RPMI7951 (cell line): ENCODE data around the gene RBFOX1. TPM values are rescaled to one million over a fixed set of nuclear protein-coding genes. Genes with fewer than 3 reads are reported as not detected.
"Not testable (repeated sequence)": the region's sequence is repeated elsewhere in the genome, so short reads cannot be mapped to it uniquely, and the experiment has no call there.

Experiments used
- DNase-seq: peaks from one replicate; pipeline ENCODE4 v3.0.0-alpha.2; 2012; ENCODE audit warnings: low read depth
- total RNA-seq: library from RNA; depleted of rRNA; stranded (reverse); fragments of >200 nt; shearing (Covaris generic); gene quantifications from 2 replicates; pipeline ENCODE4 v1.2.3, GENCODE V29; 2014

The RBFOX1 gene
- total RNA-seq, 1 experiment from 2014 or later: under 0.01 TPM

DNA sequence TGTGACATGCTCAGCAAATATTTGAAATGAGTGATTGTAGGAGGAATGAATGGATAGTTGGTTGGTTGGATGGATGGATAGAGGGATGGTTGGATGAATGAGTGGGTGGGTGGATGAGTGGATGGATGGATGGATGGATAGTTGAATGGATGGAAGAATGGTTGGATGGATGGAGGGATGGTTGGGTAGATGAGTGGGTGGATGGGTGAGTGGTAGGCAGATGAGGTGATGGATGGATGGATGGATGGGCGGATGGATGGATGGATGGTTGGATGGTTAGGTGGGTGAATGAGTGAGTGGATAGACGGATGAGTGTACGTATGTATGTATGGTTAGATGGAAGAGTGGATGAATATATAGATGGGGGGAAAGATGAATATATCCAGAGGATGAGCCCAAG is 137.7 kb downstream of the RBFOX1 start:
- DNase-seq: no peak

DNA sequence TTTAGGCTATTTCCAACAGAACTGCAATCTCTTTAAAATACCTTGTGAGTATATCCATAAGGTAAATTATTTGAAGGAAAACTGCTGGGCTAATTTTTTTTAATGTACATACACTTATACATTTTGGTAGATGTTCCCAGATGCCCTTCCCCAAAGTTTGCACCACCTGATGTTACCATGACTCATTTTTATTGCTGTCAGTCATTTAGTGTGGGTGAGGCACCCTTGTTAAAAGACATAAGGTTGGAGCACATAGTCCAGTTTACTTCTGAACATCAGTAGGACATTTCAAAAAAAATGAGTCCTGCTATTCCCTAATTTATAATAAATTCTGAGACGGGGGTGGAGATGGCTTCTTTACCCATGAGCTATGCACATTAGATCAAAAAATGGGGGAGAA is 138.6 kb downstream of the RBFOX1 start:
- DNase-seq: no peak

GRCh38 chr16:7482032-7482431 is 149.4 kb downstream of the RBFOX1 start:
- DNase-seq: no peak

DNA sequence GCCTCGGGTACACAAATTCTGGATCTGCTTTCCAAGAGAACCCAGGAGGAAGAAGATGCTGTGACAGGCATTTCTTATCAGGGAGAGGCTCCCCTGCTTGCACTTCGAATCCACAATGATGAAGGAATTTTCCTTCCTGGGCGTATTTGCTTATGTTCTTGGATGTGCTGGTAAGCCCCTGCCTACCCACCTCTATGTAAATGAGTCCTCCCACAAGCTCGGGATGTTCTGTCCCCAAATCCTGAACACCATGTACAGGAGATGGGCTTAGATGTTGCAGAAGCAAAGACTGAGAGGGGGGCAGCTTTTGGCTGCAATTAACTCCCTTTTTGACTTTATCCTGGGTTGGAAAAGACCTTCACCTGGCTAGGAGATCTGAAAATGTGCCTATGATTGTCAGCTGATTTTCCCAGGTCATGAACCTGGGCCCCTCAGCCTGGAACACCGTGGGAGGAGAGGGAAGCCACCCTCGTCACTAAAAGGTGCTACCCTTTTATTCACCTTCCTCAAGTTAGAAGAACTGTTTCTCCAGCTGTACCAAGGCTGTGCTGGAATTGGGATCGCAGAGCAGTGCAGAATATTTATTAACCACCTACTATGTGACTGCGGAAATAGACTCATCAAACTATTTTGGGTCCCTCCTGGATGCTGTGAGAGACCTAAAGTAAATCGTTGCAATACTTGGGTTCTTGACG is 150.1 kb downstream of the RBFOX1 start:
- no peak for DNase-seq

- no peak for DNase-seq
These were observed 155.1 kb downstream of the RBFOX1 start for GRCh38 chr16:7487574-7488323.

DNA sequence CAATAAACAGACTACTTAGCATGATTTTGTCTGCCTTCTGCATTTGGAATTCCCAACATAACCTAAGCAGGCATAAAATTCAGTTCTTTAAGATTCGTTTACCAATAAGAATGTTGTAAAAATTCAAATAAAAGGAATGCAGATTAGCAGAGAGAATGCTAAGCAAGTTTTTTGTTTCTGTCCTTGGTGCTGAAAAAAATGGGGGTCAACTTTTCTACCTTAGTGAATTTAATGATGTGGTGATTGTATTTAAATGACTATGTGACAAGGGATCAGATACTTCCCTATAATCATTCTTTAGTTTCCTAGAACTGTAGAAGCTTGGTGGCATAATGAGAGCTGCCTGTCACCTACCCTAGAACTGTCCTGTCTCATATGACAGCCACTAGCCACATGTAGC is 159.5 kb downstream of the RBFOX1 start:
- DNase-seq: no peak

GRCh38 chr16:7493133-7493532 is 160.5 kb downstream of the RBFOX1 start:
- no peak for DNase-seq

GRCh38 chr16:7497691-7498090 is 165.0 kb downstream of the RBFOX1 start:
- no peak for DNase-seq

- DNase-seq: no peak
These were observed 169.2 kb downstream of the RBFOX1 start for GRCh38 chr16:7501868-7502267.

DNA sequence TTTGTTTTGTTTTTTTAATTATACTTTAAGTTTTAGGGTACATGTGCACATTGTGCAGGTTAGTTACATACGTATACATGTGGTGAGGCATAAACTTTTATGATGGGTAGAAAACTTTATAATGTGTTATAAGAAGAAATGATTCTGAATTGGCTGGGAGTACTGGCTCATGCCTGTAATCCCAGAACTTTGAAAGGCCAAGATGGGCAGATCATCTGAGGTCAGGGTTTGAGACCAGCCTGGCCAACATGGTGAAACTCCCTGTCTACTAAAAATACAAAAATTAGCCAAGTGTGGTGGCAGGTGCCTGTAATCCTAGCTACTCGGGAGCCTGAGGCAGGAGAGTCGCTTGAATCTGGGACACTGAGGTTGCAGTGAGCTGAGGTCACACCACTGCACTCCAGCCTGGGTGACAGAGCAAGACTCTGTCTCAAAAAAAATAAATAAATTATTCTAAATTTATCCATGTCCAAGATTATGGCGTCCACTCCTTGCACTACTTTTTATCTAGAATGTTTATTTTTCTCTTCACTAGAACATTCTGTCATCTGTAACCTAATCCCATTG is 170.0 kb downstream of the RBFOX1 start:
- not testable (repeated sequence) for DNase-seq

GRCh38 chr16:7503666-7504065 is 171.0 kb downstream of the RBFOX1 start:
- no peak for DNase-seq

DNA sequence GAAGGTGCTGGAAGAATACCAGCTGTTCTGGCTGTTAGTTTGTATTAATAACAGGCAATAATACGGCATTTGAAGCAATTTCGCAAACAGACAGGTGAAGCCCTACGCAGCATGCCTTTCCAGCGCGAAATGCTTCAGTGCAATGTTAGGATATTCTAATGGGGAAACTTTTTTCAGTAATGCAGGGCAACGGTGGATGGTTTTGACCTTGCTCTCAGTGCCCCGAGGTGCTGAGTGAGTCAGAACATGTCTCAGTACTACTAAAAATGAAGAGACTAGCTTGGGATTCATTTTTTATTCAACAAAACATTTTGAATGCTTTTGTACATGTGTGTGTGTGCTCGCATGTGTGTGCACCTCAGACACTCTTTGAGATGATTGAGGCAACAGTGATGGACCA is 172.2 kb downstream of the RBFOX1 start:
- no peak for DNase-seq

DNA sequence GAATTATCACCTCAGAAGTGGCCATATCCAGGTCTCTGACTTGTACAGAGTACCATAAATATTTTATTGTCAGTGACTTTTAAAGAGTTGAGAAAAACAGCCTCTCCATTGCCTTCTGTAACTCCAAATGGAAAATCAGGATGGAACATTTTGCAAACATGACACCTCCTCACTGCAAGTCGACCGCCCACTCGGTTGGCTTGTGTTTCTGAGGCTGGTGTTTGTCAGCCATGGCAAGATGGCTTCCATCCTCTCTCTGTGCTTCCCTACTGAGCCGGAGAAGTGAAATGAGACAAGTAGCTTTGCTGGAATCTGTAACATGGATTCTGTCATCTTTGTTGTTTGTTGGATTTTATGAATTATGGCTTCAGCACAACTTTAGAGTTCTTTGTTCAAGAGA is 172.8 kb downstream of the RBFOX1 start:
- no peak for DNase-seq

GRCh38 chr16:7506363-7506762 is 173.7 kb downstream of the RBFOX1 start:
- no peak for DNase-seq

DNA sequence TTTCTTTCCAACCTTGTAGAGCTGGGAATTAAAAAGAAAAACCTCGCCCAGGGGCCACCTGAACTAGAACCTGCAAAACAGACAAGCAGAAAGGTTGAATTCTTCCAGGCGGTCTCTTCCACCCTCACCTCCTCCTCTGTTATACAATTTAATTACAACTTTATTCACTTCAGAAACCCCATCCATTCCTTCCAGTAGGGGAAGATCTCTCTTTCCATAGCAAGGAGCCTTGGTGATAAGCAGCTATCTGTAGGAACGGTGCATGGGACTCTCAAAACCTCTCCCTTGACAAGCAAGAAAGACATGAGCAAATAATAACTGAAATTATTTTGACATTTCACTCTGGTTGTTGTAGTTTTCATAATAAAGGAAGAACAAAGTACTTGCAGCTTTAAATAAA is 176.0 kb downstream of the RBFOX1 start:
- DNase-seq: no peak

- DNase-seq: no peak
These were observed 177.4 kb downstream of the RBFOX1 start for GRCh38 chr16:7509963-7510601.

DNA sequence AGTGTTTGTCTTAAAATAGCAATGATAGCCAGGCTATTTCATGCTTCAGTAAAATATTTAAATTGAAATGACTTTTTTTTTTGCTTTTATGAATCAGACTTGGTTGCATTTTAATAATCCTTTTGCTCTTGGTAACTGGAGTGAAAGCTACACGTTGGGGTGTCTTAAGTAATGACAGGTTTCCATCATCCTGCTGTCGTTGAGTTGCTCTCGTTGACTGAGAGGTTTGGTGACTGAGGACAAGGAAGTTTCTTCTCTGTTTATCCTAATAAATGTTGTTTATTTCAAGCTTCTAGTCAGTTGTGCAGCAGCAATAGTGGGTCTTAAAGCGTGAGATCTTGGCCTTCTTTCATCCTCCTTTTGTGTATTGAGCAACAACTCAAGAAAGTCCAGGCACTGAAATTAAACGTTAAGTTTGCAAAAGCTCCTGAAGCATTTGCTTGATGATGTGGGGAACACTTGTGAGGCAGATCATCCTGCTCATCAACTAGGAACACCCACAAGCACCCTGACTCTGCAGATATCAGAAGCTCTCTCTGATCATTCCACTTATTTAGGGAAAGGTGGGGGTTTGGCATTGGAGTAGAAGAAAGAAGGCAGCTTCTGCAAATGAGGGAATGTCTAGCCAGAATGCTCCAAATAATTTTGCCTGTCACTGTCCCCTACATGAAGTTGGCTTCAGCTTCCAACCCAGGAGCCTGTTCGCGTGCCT is 179.1 kb downstream of the RBFOX1 start:
- DNase-seq: no peak

DNA sequence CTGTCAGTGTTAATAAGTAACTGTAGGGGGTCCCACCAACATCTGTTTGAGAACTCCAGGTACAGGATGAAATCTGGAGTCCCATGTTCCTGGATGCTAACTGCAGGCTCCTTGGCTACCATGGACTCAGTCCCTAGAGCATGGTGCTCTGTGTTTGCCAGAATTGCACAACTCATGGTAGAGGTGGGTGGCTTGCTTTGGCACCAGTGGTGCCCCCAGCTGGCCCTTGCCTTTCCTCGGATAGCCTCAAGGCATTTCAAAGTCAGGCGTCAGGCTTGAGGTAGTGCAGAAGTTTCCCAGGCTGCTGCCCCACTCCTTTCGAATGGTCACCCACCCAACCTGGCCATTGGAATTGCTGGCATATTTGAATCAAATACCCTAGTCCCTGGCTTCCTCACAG is 179.9 kb downstream of the RBFOX1 start:
- no peak for DNase-seq

GRCh38 chr16:7513429-7513828 is 180.8 kb downstream of the RBFOX1 start:
- peak; percentile 0 for DNase-seq

DNA sequence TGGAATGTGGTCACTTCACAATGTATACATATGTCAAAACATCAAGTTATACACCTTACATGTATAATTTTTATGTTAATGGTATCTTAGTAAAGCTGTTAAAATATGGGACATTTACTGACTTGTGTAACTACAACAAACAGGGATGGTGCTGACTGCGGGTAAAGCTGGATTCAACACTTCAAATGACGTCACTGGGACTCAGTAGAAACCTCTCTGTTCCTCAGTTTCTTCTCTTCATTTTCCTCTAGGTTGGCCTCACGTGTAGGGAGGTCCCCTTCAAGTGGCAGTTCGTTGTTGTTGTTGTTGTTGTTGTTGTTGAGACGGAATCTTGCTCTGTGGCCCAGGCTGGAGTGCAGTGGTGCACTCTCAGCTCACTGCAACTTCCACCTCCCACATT is 182.9 kb downstream of the RBFOX1 start:
- no peak for DNase-seq

- DNase-seq: no peak
These were observed 184.9 kb downstream of the RBFOX1 start for GRCh38 chr16:7517496-7517895.

GRCh38 chr16:7518158-7518557 is 185.5 kb downstream of the RBFOX1 start:
- no peak for DNase-seq
